ENCODE measurements around the gene SMIM9. TPM values are rescaled to one million over a fixed set of nuclear protein-coding genes. Genes with fewer than 3 reads are reported as not detected.
A peak's percentile ranks its signal among the peaks of the same experiment; 100 is the strongest.

Gene SMIM9
- total RNA-seq, 4 donors from 2014 or later: not detected

DNA sequence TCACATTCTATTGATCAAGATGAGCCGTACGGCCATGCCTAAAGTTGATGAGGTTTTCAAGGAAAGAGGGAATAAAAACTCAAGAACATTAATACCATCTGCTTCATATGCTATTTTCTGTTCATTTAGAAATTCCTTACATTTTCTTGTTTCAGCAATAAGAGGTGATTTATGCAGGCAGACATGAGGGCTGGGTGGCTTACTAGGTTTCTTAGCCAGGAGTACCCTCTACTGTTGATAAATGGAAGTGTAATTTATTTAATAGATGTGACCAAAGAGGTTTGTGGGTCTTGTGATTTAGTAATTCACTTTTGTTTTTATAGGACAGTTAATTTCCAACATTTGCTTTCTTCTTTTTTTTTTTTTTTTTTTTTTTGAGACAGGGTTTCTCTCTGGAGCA is 6.4 kb upstream of the SMIM9 start:
- Histone ChIP-seq H3K9me3 (no peaks in the 10 kb centered on the region), H3K36me3 (no peaks in the 10 kb centered on the region), H3K4me3 (no peak overlapping the region), H3K27me3 (no peaks in the 10 kb centered on the region), H3K4me1 (no peaks in the 10 kb centered on the region), H3K27ac (replicated peaks in 1 of 4) (no peak overlapping the region)
- DNase-seq (ENCODE audit: extremely low spot score): no peak
- WGBS: 91% methylated on average over 2 of the region's 2 CpGs
- intact Hi-C loops (cut with DNase I): no loop called here
- no peak for TF ChIP-seq POLR2A (IDR thresholded peaks at IDR 0.05; ENCODE audit: low read depth)
- no peak for TF ChIP-seq POLR2AphosphoS5 (IDR thresholded peaks at IDR 0.05)
- TF ChIP-seq, protein P1, sequence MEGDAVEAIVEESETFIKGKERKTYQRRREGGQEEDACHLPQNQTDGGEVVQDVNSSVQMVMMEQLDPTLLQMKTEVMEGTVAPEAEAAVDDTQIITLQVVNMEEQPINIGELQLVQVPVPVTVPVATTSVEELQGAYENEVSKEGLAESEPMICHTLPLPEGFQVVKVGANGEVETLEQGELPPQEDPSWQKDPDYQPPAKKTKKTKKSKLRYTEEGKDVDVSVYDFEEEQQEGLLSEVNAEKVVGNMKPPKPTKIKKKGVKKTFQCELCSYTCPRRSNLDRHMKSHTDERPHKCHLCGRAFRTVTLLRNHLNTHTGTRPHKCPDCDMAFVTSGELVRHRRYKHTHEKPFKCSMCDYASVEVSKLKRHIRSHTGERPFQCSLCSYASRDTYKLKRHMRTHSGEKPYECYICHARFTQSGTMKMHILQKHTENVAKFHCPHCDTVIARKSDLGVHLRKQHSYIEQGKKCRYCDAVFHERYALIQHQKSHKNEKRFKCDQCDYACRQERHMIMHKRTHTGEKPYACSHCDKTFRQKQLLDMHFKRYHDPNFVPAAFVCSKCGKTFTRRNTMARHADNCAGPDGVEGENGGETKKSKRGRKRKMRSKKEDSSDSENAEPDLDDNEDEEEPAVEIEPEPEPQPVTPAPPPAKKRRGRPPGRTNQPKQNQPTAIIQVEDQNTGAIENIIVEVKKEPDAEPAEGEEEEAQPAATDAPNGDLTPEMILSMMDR (IDR thresholded peaks at IDR 0.05): peak; percentile 26 to 49 (median 42)

DNA sequence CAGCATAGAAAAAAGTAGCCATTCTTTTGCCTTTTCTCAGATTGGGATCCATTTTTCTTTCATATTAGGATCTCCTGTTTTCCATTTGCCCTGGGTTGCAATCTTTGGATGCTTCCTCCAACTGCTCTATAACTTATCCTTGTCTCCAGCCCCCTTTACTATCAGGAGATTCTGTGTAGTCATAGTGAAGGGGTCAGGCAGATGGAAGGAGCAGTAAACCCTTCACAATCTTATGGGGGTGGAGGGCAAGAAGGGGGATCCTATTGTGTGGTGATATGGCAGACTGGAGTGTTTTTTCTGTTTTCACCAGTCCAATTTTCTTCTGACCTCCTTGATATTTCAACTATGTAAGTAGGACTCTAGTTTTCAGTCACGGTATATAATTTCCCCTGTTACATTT is 1.7 kb upstream of the SMIM9 start:
- H3K4me1 ChIP-seq: no peaks in the 10 kb centered on the region
- DNase-seq (ENCODE audit: extremely low spot score): no peak
- no peak overlapping the region for H3K4me3 ChIP-seq
- TF ChIP-seq EP300 (IDR thresholded peaks at IDR 0.05): no peak
- TF ChIP-seq, protein P1 (IDR thresholded peaks at IDR 0.05): no peak
- no peak for TF ChIP-seq POLR2A (IDR thresholded peaks at IDR 0.05; ENCODE audit: low read depth)
- intact Hi-C loops (cut with DNase I): no loop called here
- H3K27ac ChIP-seq (replicated peaks in 1 of 4): no peak overlapping the region
- H3K27me3 ChIP-seq: no peaks in the 10 kb centered on the region
- WGBS: 66% methylated on average over 1 of the region's 1 CpG
- H3K9me3 ChIP-seq: no peaks in the 10 kb centered on the region
- H3K36me3 ChIP-seq: no peaks in the 10 kb centered on the region

DNA sequence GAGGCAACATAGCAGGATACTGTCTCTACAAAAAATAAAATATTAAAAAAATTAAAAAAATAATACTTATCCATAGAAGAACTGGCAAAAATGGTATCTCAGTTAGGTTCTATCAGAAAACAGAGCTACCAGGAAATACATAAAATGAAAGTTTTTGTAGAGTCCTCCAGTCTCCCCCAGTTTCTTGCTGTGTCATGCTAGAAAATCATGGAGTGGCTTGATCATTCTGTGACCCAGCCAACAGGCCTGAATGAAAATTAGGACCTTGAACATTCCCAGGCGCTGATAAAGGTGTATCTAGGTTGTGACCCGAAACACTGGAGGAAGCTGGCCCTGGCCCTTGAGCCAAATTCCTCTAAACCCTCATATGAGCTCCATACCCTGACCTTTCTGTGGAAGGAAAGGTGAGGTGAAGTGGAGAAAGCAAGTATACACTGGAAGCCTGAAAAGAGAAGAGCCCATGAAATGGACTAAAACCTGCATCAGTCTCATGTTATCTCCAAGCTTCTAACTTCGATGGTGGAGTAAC is 652 bp downstream of the SMIM9 start:
- TF ChIP-seq POLR2AphosphoS5 (IDR thresholded peaks at IDR 0.05): no peak
- TF ChIP-seq EP300 (IDR thresholded peaks at IDR 0.05): no peak
- TF ChIP-seq POLR2A (IDR thresholded peaks at IDR 0.05; ENCODE audit: low read depth): no peak
- TF ChIP-seq, protein P1 (IDR thresholded peaks at IDR 0.05): no peak
- no peak for DNase-seq (ENCODE audit: extremely low spot score)
- H3K27me3 ChIP-seq: no peaks in the 10 kb centered on the region
- intact Hi-C loops (cut with DNase I): no loop called here
- 73% methylated on average over 3 of the region's 3 CpGs for WGBS
- no peak overlapping the region for H3K4me3 ChIP-seq
- no peaks in the 10 kb centered on the region for H3K4me1 ChIP-seq
- H3K27ac ChIP-seq (replicated peaks in 1 of 4): no peak overlapping the region
- H3K9me3 ChIP-seq: no peaks in the 10 kb centered on the region
- no peaks in the 10 kb centered on the region for H3K36me3 ChIP-seq

DNA sequence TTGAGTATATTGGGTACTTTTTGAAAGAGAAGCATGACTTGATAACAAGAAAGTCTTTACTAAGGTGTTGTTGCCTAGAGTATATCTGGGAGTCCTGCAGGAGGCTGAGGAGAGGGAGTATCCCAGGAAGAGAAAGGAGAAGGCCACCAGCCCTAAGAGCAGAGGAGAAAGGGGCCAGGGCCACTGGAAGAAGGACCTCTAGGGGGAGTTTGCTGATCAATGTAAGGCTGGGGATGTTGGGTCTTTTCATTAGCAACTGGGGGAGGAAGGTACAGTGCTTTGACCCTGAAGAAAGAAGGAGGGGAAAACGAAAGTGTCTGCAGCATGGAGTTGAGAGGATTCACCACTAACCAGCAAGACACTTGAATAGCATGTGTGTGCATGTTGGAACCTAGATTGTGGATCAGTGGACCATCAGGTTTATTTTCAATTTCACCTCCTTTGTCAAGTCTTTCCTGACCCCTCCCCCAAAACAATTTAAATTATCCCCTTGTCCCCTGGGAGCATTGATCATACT is 4.5 kb downstream of the SMIM9 start:
- Histone ChIP-seq H3K4me3 (no peak overlapping the region), H3K36me3 (no peaks in the 10 kb centered on the region), H3K27me3 (no peaks in the 10 kb centered on the region), H3K9me3 (no peaks in the 10 kb centered on the region), H3K4me1 (no peaks in the 10 kb centered on the region), H3K27ac (replicated peaks in 1 of 4) (no peak overlapping the region)
- TF ChIP-seq EP300 (IDR thresholded peaks at IDR 0.05) (no peak), POLR2A (IDR thresholded peaks at IDR 0.05; ENCODE audit: low read depth) (no peak), POLR2AphosphoS5 (IDR thresholded peaks at IDR 0.05) (no peak)
- TF ChIP-seq, protein P1 (IDR thresholded peaks at IDR 0.05): no peak
- 6% methylated on average over 1 of the region's 1 CpG for WGBS
- intact Hi-C loops (cut with DNase I): no loop called here
- DNase-seq (ENCODE audit: extremely low spot score): no peak

DNA sequence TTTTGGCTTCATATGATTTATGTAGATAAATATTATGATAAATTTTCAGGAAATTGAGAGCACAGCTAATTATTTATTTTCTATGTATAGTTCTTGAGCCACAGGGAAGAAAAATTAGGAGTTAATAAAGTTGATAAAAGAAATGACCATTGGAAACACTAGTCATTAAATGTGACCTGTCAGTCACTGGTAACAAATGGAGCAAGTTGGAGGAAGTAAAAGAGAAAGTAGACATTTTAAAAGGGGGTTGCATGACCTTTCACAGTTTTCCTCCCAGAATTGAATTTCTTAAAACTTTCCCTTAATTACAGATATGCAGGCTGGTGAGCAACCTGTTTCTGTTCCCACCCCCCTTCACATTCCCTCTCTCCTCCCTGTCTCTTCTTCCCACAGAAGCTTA is 5.3 kb downstream of the SMIM9 start:
- Histone ChIP-seq H3K27ac (replicated peaks in 1 of 4) (no peak overlapping the region), H3K4me1 (no peaks in the 10 kb centered on the region), H3K4me3 (no peak overlapping the region), H3K36me3 (no peaks in the 10 kb centered on the region), H3K27me3 (no peaks in the 10 kb centered on the region), H3K9me3 (no peaks in the 10 kb centered on the region)
- no peak for DNase-seq (ENCODE audit: extremely low spot score)
- intact Hi-C loops (cut with DNase I): no loop called here
- TF ChIP-seq POLR2A (IDR thresholded peaks at IDR 0.05; ENCODE audit: low read depth) (no peak), POLR2AphosphoS5 (IDR thresholded peaks at IDR 0.05) (no peak), EP300 (IDR thresholded peaks at IDR 0.05) (no peak)
- TF ChIP-seq, protein P1 (IDR thresholded peaks at IDR 0.05): no peak

All from esophagus muscularis mucosa (tissue), 4 donors.